Ectodermal cell (in vitro differentiated cells): ENCODE results near the gene ARHGAP15.
"Not testable (repeated sequence)": the region's sequence is repeated elsewhere in the genome, so short reads cannot be mapped to it uniquely, and the experiment has no call there.

ENCODE experiments used
- H3K27ac ChIP-seq: 2 replicates; pipeline ENCODE4 v1.7.0; 2013; ENCODE audit warnings: mild to moderate bottlenecking, low read depth, low read length; ENCODE audit not compliant: insufficient read depth, poor library complexity, severe bottlenecking
- H3K27me3 ChIP-seq: 2 replicates; pipeline ENCODE4 v1.7.0; 2013; ENCODE audit warnings: mild to moderate bottlenecking, low read length; ENCODE audit not compliant: insufficient read depth, control insufficient read depth, poor library complexity, severe bottlenecking
- H3K36me3 ChIP-seq: one replicate; pipeline ENCODE4 v1.7.0; 2013; ENCODE audit warnings: low read length; ENCODE audit not compliant: control insufficient read depth, insufficient read depth
- H3K4me1 ChIP-seq: one replicate; pipeline ENCODE4 v1.7.0; 2013; ENCODE audit warnings: low read length; ENCODE audit not compliant: control insufficient read depth, insufficient read depth
- H3K4me3 ChIP-seq: 2 replicates; pipeline ENCODE4 v1.7.0; 2013; ENCODE audit warnings: low read depth, low read length, control low read depth; ENCODE audit not compliant: insufficient read depth
- H3K9me3 ChIP-seq: 2 replicates; pipeline ENCODE4 v1.7.0; 2013; ENCODE audit warnings: mild to moderate bottlenecking, low read length, moderate library complexity; ENCODE audit not compliant: control insufficient read depth
- WGBS, 2 experiments: methylation state at CpG; one replicate each; pipeline ENCODE4 v1.1.7; 2013; ENCODE audit warnings: missing lambda C conversion rate in 2 of 2; 5-methylcytosine and 5-hydroxymethylcytosine counted together

The ARHGAP15 gene

DNA sequence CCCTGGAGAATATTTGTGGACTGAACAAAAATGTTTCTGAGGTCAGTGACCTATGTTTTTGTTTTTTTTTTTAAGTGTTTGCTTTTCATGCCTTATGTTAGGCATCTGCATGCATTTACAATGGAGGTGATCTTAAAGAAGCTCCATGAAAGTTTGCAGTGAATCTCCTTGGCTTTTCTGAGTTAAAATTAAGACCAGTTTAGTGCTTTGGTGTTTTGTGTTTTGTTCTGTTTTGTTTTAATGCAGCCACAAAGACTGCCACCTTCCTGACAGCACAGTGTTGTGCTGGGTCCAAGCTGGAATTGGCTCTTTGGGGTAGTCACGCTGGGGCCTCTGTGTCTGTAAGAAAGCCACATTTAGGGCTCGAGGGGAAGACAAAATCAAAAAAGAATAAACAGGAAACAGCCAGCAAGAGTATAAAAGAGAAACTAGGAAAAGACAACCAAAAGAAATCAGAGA, 396.2 kb downstream of the ARHGAP15 start:
- Histone ChIP-seq H3K27me3 (no peaks in the 10 kb centered on the region), H3K27ac (peak overlapping the region; percentile 61), H3K4me1 (peaks cover 28% of the 10 kb centered on the region), H3K9me3 (no peaks in the 10 kb centered on the region), H3K4me3 (no peak overlapping the region), H3K36me3 (no peaks in the 10 kb centered on the region)
- 23 to 57% methylated on average over 2 of the region's 2 CpGs for WGBS, 2 experiments

GRCh38 chr2:143526498-143526897, 397.3 kb downstream of the ARHGAP15 start:
- Histone ChIP-seq H3K4me1 (peaks cover 28% of the 10 kb centered on the region), H3K36me3 (no peaks in the 10 kb centered on the region), H3K9me3 (no peaks in the 10 kb centered on the region), H3K27ac (no peak overlapping the region), H3K27me3 (no peaks in the 10 kb centered on the region), H3K4me3 (no peak overlapping the region)

GRCh38 chr2:143528021-143528420, 398.8 kb downstream of the ARHGAP15 start:
- no peaks in the 10 kb centered on the region for H3K36me3 ChIP-seq
- no peaks in the 10 kb centered on the region for H3K27me3 ChIP-seq
- H3K4me1 ChIP-seq = peaks cover 28% of the 10 kb centered on the region
- WGBS, 2 experiments = 0% methylated on average over 1 of the region's 1 CpG
- no peaks in the 10 kb centered on the region for H3K9me3 ChIP-seq
- H3K27ac ChIP-seq = no peak overlapping the region
- H3K4me3 ChIP-seq = no peak overlapping the region

GRCh38 chr2:143529118-143529720, 400.0 kb downstream of the ARHGAP15 start:
- Histone ChIP-seq H3K36me3 (no peaks in the 10 kb centered on the region), H3K4me3 (no peak overlapping the region), H3K4me1 (peaks cover 28% of the 10 kb centered on the region), H3K27me3 (no peaks in the 10 kb centered on the region), H3K9me3 (no peaks in the 10 kb centered on the region), H3K27ac (no peak overlapping the region)
- WGBS, 2 experiments = 96 to 100% methylated on average over 1 of the region's 1 CpG

- Histone ChIP-seq H3K9me3 (no peaks in the 10 kb centered on the region), H3K4me3 (no peak overlapping the region), H3K36me3 (no peaks in the 10 kb centered on the region), H3K27me3 (no peaks in the 10 kb centered on the region), H3K4me1 (peaks cover 15% of the 10 kb centered on the region), H3K27ac (no peak overlapping the region)
- WGBS, 2 experiments = no CpG with 5 or more reads among the region's 2 CpGs
These were observed 401.5 kb downstream of the ARHGAP15 start for GRCh38 chr2:143530758-143531157.

DNA sequence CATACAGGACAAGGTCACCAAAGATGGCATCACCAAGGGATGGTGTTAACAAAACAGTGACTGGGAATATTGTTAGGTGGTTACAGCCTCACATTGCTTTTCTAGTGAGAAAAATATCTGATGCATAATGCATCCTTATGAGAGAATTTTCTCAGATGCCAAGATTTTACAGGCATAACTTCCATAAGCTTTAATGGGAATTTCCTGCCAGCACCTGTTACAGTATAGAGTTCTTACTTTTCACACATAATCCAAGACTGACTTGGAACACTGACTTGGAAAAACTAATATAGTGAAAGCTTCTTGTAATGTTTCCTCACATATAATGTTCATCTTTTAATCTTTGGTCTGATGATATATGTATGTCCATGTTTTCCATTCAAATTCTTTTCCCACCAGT, 402.8 kb downstream of the ARHGAP15 start:
- H3K27me3 ChIP-seq = no peaks in the 10 kb centered on the region
- no peak overlapping the region for H3K4me3 ChIP-seq
- H3K27ac ChIP-seq = no peak overlapping the region
- no peaks in the 10 kb centered on the region for H3K9me3 ChIP-seq
- peaks cover 5% of the 10 kb centered on the region for H3K4me1 ChIP-seq
- no peaks in the 10 kb centered on the region for H3K36me3 ChIP-seq

DNA sequence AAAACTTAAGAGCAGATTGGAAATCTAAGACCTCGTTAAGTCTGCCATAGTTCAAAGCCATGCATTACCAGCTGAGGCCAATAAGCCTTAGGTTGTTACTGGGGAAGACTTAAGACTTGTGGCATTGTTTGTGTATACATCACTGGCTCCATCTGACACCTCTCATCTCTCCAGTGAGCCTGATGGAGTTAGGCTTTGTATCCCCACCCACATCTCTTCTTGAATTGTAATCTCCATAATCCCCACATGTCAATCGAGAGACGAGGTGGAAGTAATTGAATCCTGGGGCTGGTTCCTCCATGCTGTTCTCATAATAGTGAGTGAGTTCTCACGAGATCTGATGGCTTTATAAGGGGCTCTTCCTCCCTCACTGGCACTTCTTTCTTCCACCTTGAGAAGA, 404.6 kb downstream of the ARHGAP15 start:
- H3K27ac ChIP-seq = no peak overlapping the region
- H3K36me3 ChIP-seq = no peaks in the 10 kb centered on the region
- 44 to 64% methylated on average over 4 of the region's 4 CpGs for WGBS, 2 experiments
- H3K27me3 ChIP-seq = no peaks in the 10 kb centered on the region
- no peak overlapping the region for H3K4me3 ChIP-seq
- no peaks in the 10 kb centered on the region for H3K9me3 ChIP-seq
- peaks cover 3% of the 10 kb centered on the region for H3K4me1 ChIP-seq

DNA sequence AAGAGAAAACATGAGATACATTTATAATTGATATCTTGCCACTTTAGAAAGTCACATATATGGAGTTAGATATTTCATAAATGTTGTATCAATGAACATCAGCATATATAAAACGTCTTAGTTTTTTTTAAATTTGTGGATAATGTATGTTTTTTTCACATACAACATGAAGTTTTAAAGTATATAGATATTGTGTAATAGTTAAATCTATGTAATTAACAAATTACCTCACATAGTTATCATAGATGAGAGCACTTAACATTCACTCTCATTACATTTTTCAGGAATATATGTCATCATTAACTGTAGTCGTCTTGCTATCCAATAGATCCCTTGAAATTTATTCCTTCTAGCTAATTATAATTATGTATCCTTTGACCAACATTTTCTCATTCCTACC, 406.6 kb downstream of the ARHGAP15 start:
- Histone ChIP-seq H3K36me3 (no peaks in the 10 kb centered on the region), H3K4me3 (no peak overlapping the region), H3K9me3 (no peaks in the 10 kb centered on the region), H3K27ac (no peak overlapping the region), H3K4me1 (no peaks in the 10 kb centered on the region), H3K27me3 (no peaks in the 10 kb centered on the region)
- 95 to 97% methylated on average over 1 of the region's 2 CpGs for WGBS, 2 experiments

GRCh38 chr2:143541899-143542298, 412.7 kb downstream of the ARHGAP15 start:
- not testable (repeated sequence) for H3K27ac ChIP-seq, H3K9me3 ChIP-seq, H3K27me3 ChIP-seq, H3K4me3 ChIP-seq, H3K36me3 ChIP-seq, H3K4me1 ChIP-seq
- WGBS, 2 experiments = 95 to 98% methylated on average over 11 of the region's 11 CpGs

DNA sequence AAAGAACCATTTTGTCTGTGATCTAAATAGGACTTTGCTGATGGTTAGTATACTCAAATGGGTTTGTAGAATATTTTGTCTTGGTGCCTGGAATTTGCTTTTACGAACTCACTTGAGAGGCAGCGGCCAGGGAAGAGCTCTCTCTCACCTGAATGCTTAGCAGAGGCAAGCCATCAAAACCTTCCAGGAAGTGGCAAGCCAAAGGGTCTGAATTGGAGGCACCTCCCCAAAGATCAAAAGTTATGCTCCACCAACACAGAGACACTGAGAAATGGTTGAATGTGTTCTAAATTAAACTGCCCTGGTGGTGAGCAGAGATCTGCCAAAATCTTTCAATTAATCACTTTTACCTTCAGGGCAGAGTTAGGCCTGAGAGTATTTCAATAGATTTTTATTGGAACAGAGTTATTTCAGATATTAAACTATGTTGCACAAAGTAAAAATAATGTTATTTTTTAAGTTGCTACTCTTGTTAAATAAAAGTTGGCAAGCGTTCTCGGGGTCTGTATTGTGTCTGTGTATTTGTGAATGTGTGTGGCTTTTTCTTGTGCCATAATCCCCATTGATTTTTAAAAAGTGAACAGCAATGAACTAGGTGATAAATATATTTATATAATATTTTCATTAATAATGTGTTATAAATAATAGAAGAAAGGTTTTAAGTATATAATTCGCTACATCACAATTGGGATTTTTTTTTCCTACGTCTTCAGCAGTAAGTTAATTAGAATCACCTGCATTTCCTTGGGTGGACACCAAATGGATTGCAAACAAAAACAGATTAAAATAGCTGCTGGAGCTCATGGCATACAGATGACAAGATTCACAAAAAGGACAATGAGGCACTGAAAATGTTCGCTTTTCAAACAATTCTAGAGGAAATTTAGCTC, 416.1 kb downstream of the ARHGAP15 start:
- Histone ChIP-seq H3K9me3 (no peaks in the 10 kb centered on the region), H3K4me1 (peaks cover 9% of the 10 kb centered on the region), H3K4me3 (no peak overlapping the region), H3K27me3 (no peaks in the 10 kb centered on the region), H3K27ac (no peak overlapping the region), H3K36me3 (no peaks in the 10 kb centered on the region)
- 91 to 92% methylated on average over 7 of the region's 7 CpGs for WGBS, 2 experiments
